Measurements from ENCODE around the gene DLK1. TPM values are rescaled to one million over a fixed set of nuclear protein-coding genes. Genes with fewer than 3 reads are reported as not detected.
A peak's percentile ranks its signal among the peaks of the same experiment; 100 is the strongest.

Gene DLK1
- total and polyA plus RNA-seq, 2 experiments from 2014 or later, result 1,378 to 3,299 TPM

- Histone ChIP-seq H4K20me1 (ENCODE audit: insufficient read depth, poor library complexity, severe bottlenecking) (no peaks in the 10 kb centered on the region), H3K36me3 (replicated peaks; ENCODE audit: insufficient read depth, low read depth) (no peaks in the 10 kb centered on the region), H3K4me1 (ENCODE audit: insufficient read depth) (no peaks in the 10 kb centered on the region), H3K79me2 (no peaks in the 10 kb centered on the region), H3K9me2 (replicated peaks; ENCODE audit: insufficient read depth) (no peaks in the 10 kb centered on the region), H2AFZ (no peak overlapping the region), H3K9me3 (ENCODE audit: low read depth) (no peaks in the 10 kb centered on the region), H3K4me2 (no peak overlapping the region), H3K4me3 (no peak overlapping the region), H3K27me3 (no peaks in the 10 kb centered on the region), H3K27ac (peak overlapping the region; percentile 48)
- 96% methylated on average over 8 of the region's 8 CpGs for WGBS (ENCODE audit: low lambda C conversion rate, missing lambda C conversion rate)
- no peak for DNase-seq (ENCODE audit: low spot score)
- no peak for TF ChIP-seq EZH2phosphoT487 (IDR thresholded peaks at IDR 0.05; ENCODE audit: low read depth, severe bottlenecking, unreplicated experiment)
- no peak for TF ChIP-seq EZH2 (IDR thresholded peaks at IDR 0.05; ENCODE audit: borderline replicate concordance)
- TF ChIP-seq CTCF (IDR thresholded peaks at IDR 0.05; ENCODE audit: poor library complexity), result no peak
These were observed 21.0 kb downstream of the DLK1 start for GRCh38 chr14:100747736-100748135.

- DNase-seq (ENCODE audit: low spot score), result no peak
These were observed 21.7 kb downstream of the DLK1 start for GRCh38 chr14:100748403-100748802.

GRCh38 chr14:100748944-100749343, 22.3 kb downstream of the DLK1 start:
- H3K4me1 ChIP-seq (ENCODE audit: insufficient read depth), result no peaks in the 10 kb centered on the region
- TF ChIP-seq EZH2 (IDR thresholded peaks at IDR 0.05; ENCODE audit: borderline replicate concordance), result no peak
- no peak for TF ChIP-seq EZH2phosphoT487 (IDR thresholded peaks at IDR 0.05; ENCODE audit: low read depth, severe bottlenecking, unreplicated experiment)
- TF ChIP-seq CTCF (IDR thresholded peaks at IDR 0.05; ENCODE audit: poor library complexity), result no peak
- no peaks in the 10 kb centered on the region for H3K79me2 ChIP-seq
- H3K4me3 ChIP-seq, result no peak overlapping the region
- H4K20me1 ChIP-seq (ENCODE audit: insufficient read depth, poor library complexity, severe bottlenecking), result no peaks in the 10 kb centered on the region
- H3K27me3 ChIP-seq, result no peaks in the 10 kb centered on the region
- DNase-seq (ENCODE audit: low spot score), result no peak
- no peaks in the 10 kb centered on the region for H3K36me3 ChIP-seq (replicated peaks; ENCODE audit: insufficient read depth, low read depth)
- H3K4me2 ChIP-seq, result no peak overlapping the region
- H3K9me3 ChIP-seq (ENCODE audit: low read depth), result no peaks in the 10 kb centered on the region
- no peak overlapping the region for H3K27ac ChIP-seq
- H2AFZ ChIP-seq, result no peak overlapping the region
- H3K9me2 ChIP-seq (replicated peaks; ENCODE audit: insufficient read depth), result no peaks in the 10 kb centered on the region
- WGBS (ENCODE audit: low lambda C conversion rate, missing lambda C conversion rate), result 81% methylated on average over 8 of the region's 8 CpGs

More at GRCh38 chr14:100748403-100748802, 21.7 kb downstream of the DLK1 start:
- no peaks in the 10 kb centered on the region for H3K9me2 ChIP-seq (replicated peaks; ENCODE audit: insufficient read depth)
- no peaks in the 10 kb centered on the region for H3K9me3 ChIP-seq (ENCODE audit: low read depth)
- no peak overlapping the region for H3K27ac ChIP-seq
- H3K4me1 ChIP-seq (ENCODE audit: insufficient read depth), result no peaks in the 10 kb centered on the region
- no peaks in the 10 kb centered on the region for H3K36me3 ChIP-seq (replicated peaks; ENCODE audit: insufficient read depth, low read depth)
- H3K27me3 ChIP-seq, result no peaks in the 10 kb centered on the region
- no peak overlapping the region for H2AFZ ChIP-seq
- 75% methylated on average over 5 of the region's 5 CpGs for WGBS (ENCODE audit: low lambda C conversion rate, missing lambda C conversion rate)
- H3K79me2 ChIP-seq, result no peaks in the 10 kb centered on the region
- H3K4me3 ChIP-seq, result no peak overlapping the region
- no peak for TF ChIP-seq EZH2phosphoT487 (IDR thresholded peaks at IDR 0.05; ENCODE audit: low read depth, severe bottlenecking, unreplicated experiment)
- TF ChIP-seq CTCF (IDR thresholded peaks at IDR 0.05; ENCODE audit: poor library complexity), result no peak
- TF ChIP-seq EZH2 (IDR thresholded peaks at IDR 0.05; ENCODE audit: borderline replicate concordance), result no peak
- H4K20me1 ChIP-seq (ENCODE audit: insufficient read depth, poor library complexity, severe bottlenecking), result no peaks in the 10 kb centered on the region
- H3K4me2 ChIP-seq, result no peak overlapping the region

Data from hepatocyte (in vitro differentiated cells).